HG03159 (cell line): ENCODE results near the gene PRKG2.

Source experiments
- ATAC-seq: cut with Tn5 transposase; IDR thresholded peaks from one replicate; pipeline ENCODE4 v1.9.1; 2021; ENCODE audit warnings: mild to moderate bottlenecking, moderate library complexity; ENCODE audit not compliant: unreplicated experiment

The PRKG2 gene

DNA sequence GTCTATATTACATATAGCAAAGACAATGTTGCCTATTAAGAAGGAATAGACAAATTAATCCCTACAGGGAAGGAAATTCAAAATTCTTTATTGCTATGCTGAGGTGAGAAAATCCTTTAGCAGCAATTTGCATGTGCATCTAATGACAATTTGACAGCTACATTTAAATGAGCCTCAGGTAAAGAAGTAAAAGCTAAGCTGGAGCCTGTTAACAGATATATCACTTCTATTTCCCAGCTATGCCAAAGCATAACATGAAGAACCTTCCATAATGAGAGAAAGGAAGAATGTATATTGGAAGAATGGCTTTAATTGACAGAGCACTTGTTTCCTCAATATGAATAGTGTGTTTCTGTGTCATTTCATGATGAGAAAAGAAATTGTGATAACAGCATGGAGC, 112.9 kb downstream of the PRKG2 start:
- no peak for ATAC-seq

DNA sequence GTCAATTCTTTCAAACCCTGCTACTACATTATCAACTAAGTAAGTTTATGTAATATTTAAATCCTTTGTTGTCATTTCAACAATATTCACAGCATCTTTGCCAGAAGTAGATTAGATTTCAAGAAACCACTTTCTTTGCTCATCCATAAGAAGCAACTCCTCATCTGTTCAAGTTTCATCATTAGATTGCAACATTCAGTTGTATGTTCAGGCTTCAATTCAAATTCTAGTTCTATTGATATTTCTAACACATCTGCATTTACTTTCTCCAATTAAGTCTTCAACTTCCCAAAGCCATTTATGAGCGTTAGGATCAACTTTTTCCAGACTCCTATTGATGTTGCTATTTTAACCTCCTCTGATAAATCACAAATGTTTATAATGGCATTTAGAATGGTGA, 118.5 kb downstream of the PRKG2 start:
- no peak for ATAC-seq

DNA sequence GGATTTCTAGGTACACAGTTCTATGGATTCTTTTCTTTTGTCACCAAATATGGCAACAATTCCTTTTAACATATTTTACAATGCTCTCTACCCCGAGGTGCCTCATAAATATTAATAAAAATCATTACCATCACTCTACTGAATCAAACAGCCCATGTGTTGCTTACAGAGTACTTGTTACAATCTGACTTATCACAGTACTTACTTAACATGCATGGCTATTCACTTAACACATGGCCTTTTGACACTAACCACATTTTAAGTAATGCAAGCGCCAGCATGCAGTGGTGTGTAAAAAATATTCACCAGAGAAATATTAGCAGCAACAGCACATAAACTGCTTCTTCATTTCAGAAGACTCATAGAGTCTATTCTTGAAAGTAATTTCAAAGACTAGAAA, 119.6 kb downstream of the PRKG2 start:
- no peak for ATAC-seq

DNA sequence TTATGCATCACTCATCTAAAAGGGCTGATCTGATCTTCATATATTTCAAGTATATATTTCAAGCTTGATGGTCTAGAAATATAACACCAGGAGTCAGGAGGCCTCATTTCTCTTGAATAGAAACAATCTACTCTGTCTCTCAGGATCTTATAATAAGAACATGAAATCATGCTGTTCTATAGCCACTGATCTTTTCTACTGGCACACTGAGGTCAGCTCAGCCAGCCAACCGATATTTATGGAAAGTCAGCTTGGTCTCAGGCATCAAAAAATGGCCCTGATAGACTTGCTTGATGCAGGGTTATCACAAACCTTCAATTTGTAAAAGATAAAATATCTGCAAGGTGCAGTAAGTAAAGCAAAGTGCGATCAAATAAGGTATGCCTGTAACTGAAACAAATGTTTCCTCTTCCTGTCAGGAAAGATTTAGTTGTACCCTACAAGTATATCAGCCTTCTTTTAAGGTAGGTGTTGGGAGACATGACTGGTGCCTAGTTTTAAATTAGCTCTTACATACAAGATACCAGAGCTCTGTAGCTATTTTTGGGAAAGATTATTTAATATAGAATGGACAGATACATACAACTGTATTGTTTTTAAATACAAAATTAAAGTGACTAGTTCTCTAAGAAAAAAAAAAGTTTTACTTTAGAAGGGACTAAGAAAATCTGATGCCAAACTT, 121.2 kb downstream of the PRKG2 start:
- ATAC-seq: no peak

DNA sequence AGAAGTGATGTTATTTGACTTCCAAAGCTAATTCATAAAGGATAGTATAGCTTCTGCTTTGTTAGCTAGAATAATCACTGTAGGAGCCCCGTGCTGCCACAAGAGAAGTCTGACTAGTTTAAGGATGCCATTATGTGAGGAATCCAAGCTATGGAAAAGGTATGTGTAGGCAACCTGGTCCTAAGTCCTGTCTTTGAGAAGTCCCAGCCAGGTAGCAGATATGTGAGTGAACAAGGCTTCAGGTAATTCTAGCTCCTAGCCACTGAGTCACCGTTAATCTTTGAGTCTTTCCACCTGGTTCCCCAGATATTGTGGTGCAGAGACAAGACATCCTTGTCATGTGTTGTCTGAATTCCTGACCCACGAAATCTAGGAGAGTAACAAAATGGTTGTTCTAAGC, 129.0 kb downstream of the PRKG2 start:
- ATAC-seq: no peak

DNA sequence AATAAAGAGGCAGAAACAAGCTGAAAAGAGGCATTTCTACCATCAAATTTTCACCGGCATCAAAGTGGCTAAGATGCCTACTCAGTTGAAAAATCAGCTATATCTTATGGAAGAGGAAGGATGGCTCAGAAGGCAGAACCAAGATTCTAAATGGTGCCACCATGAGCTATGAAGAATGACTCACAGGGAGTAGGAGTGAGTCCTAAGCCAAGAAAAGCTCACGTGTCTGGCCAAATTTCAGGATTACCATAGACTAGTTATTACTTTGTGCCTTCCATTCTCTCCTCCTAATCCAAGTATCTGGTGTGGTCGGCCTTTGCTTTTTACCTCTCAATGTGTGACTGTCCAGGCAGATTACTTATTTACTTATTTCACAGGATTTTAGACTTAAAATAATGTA, 129.7 kb downstream of the PRKG2 start:
- ATAC-seq: no peak

GRCh38 chr4:81084634-81085033, 130.4 kb downstream of the PRKG2 start:
- ATAC-seq: no peak

DNA sequence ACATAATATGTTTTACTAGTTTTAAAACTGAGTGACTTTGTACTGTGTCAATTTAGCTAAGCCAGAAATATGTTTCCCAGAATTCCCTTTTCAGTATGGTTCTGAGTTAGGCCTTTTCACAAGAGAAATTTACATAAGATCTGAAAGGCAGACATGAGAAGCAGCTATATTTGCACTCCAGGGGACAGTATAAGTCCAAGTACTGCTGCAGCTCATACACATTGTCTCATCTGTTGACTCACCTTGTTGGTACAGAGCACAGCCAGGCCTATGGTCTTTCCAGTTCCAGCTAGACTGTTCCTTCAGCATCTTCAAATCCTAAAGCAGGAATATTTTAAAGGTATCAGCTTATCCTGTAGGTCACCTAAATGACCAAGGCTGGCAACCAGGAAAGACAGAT, 131.0 kb downstream of the PRKG2 start:
- ATAC-seq: no peak

DNA sequence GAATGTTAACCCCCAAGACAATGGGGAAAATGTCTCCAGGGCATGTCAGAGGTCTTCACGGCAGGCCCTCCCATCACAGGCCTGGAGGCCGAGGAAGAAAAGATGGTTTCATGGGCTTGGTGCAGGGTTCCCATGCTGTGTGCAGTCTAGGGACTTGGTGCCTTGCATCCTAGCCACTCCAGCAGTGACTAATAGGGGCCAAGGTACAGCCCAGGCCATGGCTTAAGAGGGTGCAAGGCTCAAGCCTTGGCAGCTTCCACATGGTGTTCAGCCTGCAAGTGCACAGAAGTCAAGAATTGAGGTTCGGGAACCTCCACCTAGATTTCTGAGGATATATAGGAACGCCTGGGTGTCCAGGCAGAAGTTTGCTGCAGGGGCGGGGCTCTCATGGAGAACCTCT, 133.9 kb downstream of the PRKG2 start:
- ATAC-seq: no peak

DNA sequence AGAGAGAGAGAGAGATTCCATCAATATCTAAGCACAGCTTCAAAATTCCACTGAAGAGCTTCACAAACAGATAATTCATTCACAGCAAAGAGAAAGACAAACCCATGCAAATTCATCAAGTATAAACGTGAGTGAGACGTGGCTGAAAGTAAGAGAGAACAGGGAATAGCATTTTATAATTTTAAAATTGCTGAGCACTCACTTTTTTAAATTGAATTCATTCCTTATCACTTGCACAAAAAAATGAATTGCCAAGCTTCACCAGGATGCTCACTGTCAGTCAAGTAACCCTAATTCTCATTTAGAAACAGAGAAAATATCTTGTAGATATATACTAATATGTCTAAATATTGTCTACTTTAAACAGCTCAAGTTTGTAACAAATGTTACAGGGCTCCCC, 144.0 kb downstream of the PRKG2 start:
- ATAC-seq: no peak

- ATAC-seq: peak; percentile 99
These were observed 145.2 kb downstream of the PRKG2 start for GRCh38 chr4:81069706-81070331.

GRCh38 chr4:81065446-81065845, 149.6 kb downstream of the PRKG2 start:
- no peak for ATAC-seq

- no peak for ATAC-seq
These were observed 153.0 kb downstream of the PRKG2 start for GRCh38 chr4:81062001-81062400.

- ATAC-seq: no peak
These were observed 153.7 kb downstream of the PRKG2 start for GRCh38 chr4:81061344-81061730.

GRCh38 chr4:81060587-81061343, 154.3 kb downstream of the PRKG2 start:
- ATAC-seq: no peak

DNA sequence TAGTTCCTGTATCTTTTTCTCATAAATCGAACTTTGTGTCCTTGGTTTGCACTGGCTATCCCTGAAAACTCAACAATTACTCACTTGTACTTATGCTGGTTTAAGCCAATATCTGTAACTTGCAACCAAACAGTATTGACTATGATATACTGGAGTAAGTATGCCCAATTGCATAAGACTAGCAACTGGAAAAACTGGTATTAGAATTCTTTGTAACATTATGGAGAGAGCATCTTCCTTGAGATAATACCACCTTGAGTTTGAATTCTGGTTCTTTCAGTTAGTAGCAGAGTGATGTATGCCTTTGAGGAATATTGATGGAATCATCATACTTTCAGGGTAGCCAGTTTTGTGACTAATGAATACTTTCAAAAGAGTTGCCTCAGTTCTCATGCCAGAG, 156.4 kb downstream of the PRKG2 start:
- no peak for ATAC-seq

- peak; percentile 99 for ATAC-seq
These were observed 162.6 kb downstream of the PRKG2 start for GRCh38 chr4:81052119-81053068.

DNA sequence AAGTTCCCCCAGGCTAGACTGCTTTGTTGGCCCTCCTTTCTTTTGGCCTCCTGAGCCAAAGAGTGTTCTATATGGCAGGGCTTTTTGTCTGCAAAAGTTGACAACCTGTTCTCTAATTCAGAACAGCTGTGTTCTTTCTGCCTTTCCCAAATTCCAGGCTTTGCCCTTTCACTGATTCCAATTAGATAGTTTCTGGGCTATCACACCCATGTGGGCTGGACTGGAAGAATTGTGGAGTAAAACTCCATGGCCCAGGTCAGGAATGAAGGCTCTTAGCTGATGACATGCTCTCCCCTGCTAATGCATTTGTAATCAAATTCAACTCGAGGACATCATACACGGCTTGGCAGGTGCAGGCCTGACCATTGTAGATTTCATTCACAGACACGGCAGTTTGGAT, 165.1 kb downstream of the PRKG2 start:
- ATAC-seq: no peak

- no peak for ATAC-seq
These were observed 165.7 kb downstream of the PRKG2 start for GRCh38 chr4:81049330-81049729.

GRCh38 chr4:81042578-81043365, 172.2 kb downstream of the PRKG2 start:
- no peak for ATAC-seq
